Upper lobe of left lung (tissue), 6 donors: ENCODE results near the gene MKNK2. TPM values are rescaled to one million over a fixed set of nuclear protein-coding genes. Genes with fewer than 3 reads are reported as not detected.
A peak's percentile ranks its signal among the peaks of the same experiment; 100 is the strongest.

Experiments used
- ATAC-seq, 2 donors: fragments of 200-7000 bp; cut with Tn5 transposase; one replicate each; pipeline ENCODE4 v1.9.1; 2022; ENCODE audit warnings: mild to moderate bottlenecking in 2 of 2, moderate library complexity in 2 of 2; ENCODE audit not compliant: low FRiP score in 2 of 2
- DNase-seq, 2 donors: peaks; one replicate each; pipeline ENCODE4 v3.0.0-alpha.2; 2019 to 2020
- H3K27ac ChIP-seq, 4 donors: fragments of 200-600 bp; sonication (generic); one replicate each; pipeline ENCODE4 v1.5.1; 2016 to 2019
- H3K27me3 ChIP-seq, 4 donors: fragments of 200-600 bp; sonication (generic); one replicate each; pipeline ENCODE4 v1.5.1; 2017 to 2019
- H3K36me3 ChIP-seq, 4 donors: fragments of 200-600 bp; sonication (generic); one replicate each; pipeline ENCODE4 v1.5.1; 2016 to 2019
- H3K4me1 ChIP-seq, 4 donors: fragments of 200-600 bp; sonication (generic); one replicate each; pipeline ENCODE4 v1.5.1; 2018 to 2019
- H3K4me3 ChIP-seq, 4 donors: fragments of 200-600 bp; sonication (generic); one replicate each; pipeline ENCODE4 v1.5.1; 2017 to 2019; ENCODE audit warnings: mild to moderate bottlenecking in 2 of 4, moderate library complexity in 1 of 4
- H3K9me3 ChIP-seq, 4 donors: fragments of 200-600 bp; sonication (generic); one replicate each; pipeline ENCODE4 v1.5.1; 2018 to 2019
- EP300 ChIP-seq, 4 donors: sonication (generic); formaldehyde crosslinking; IDR thresholded peaks; one replicate each; pipeline ENCODE4 v1.5.1; 2017; ENCODE audit warnings: antibody characterized with exemption in 4 of 4, control low read depth in 2 of 4
- POLR2A ChIP-seq, 4 donors: fragments of 450-650 bp; IDR thresholded peaks; one replicate each; pipeline ENCODE4 v1.5.1; 2016 to 2017; ENCODE audit warnings: antibody characterized with exemption in 4 of 4, mild to moderate bottlenecking in 2 of 4
- POLR2AphosphoS5 ChIP-seq, 2 donors: sonication (generic); formaldehyde crosslinking; IDR thresholded peaks; one replicate each; pipeline ENCODE4 v1.5.1; 2017; ENCODE audit warnings: antibody characterized with exemption in 2 of 2
- WGBS, 2 donors: methylation state at CpG; one replicate each; pipeline ENCODE4 v1.1.5; 2017 to 2018; 5-methylcytosine and 5-hydroxymethylcytosine counted together
- total RNA-seq, 6 donors: library from RNA; depleted of rRNA in 4 of 6; stranded (reverse); fragments of >200 nt in 4 of 6; gene quantifications; one replicate each; pipeline versions ENCODE4 v1.1.0 to v1.2.1, GENCODE V29; 2016 to 2021
- TF ChIP-seq, protein P1 (sequence below), 6 experiments: fragments of 450-650 bp in 4 of 6; fragments of 200-600 bp in 2 of 6; sonication (generic) in 2 of 6; IDR thresholded peaks; one replicate each; pipeline ENCODE4 v1.5.1; 2016 to 2019; ENCODE audit warnings: antibody characterized with exemption in 6 of 6
- donor health status: DM: no; HTN: no; CAD: no; lungs with moderate emphysema.
- donor health status: DM: no; HTN: yes; CAD: no; lungs with severe emphysema.

The MKNK2 gene
- total RNA-seq, 6 donors from 2014 or later, result 200 to 397 (median 264) TPM

DNA sequence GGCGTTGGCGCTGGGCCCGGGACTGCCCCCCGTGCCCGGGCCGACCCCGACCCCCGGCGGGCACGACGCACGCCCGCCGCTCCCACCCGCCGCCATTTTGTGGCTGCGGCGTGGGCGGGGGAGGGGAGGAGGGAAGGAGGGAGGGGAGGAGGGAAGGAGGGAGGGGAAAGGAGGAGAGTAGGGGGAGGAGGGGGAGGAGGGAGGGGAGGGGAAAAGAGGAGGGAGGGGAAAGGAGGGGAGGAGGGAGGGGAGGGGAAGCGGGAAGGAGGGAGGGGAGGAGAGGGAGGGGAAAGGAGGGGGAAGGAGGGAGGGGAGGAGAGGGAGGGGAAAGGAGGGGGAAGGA, 35.5 kb downstream of the MKNK2 start, which contains the start of gene BTBD2:
Gene BTBD2, minus strand, starts transcription at position 107 of the 343 bp plus-strand sequence. Its CDS starts 11 bp downstream, at position 96.
- no peaks in the 10 kb centered on the region for H3K9me3 ChIP-seq
- no peak for DNase-seq
- peak within 1 kb of the TSS in 3 of 4 donors; percentile 53 to 86 (median 65) for H3K27ac ChIP-seq
- TF ChIP-seq, protein P1, sequence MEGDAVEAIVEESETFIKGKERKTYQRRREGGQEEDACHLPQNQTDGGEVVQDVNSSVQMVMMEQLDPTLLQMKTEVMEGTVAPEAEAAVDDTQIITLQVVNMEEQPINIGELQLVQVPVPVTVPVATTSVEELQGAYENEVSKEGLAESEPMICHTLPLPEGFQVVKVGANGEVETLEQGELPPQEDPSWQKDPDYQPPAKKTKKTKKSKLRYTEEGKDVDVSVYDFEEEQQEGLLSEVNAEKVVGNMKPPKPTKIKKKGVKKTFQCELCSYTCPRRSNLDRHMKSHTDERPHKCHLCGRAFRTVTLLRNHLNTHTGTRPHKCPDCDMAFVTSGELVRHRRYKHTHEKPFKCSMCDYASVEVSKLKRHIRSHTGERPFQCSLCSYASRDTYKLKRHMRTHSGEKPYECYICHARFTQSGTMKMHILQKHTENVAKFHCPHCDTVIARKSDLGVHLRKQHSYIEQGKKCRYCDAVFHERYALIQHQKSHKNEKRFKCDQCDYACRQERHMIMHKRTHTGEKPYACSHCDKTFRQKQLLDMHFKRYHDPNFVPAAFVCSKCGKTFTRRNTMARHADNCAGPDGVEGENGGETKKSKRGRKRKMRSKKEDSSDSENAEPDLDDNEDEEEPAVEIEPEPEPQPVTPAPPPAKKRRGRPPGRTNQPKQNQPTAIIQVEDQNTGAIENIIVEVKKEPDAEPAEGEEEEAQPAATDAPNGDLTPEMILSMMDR (IDR thresholded peaks at IDR 0.05), result no peak
- TF ChIP-seq POLR2A (IDR thresholded peaks at IDR 0.05), result no peak
- WGBS, 2 donors, result no CpG with 5 or more reads among the region's 20 CpGs
- H3K36me3 ChIP-seq, result no peaks in the 10 kb centered on the region
- ATAC-seq, result no peak
- peaks cover 19 to 36% (median 24%) of the 10 kb centered on the region in 4 donors for H3K4me1 ChIP-seq
- H3K27me3 ChIP-seq, result no peaks in the 10 kb centered on the region
- peak within 1 kb of the TSS; percentile 50 to 81 (median 67) for H3K4me3 ChIP-seq

DNA sequence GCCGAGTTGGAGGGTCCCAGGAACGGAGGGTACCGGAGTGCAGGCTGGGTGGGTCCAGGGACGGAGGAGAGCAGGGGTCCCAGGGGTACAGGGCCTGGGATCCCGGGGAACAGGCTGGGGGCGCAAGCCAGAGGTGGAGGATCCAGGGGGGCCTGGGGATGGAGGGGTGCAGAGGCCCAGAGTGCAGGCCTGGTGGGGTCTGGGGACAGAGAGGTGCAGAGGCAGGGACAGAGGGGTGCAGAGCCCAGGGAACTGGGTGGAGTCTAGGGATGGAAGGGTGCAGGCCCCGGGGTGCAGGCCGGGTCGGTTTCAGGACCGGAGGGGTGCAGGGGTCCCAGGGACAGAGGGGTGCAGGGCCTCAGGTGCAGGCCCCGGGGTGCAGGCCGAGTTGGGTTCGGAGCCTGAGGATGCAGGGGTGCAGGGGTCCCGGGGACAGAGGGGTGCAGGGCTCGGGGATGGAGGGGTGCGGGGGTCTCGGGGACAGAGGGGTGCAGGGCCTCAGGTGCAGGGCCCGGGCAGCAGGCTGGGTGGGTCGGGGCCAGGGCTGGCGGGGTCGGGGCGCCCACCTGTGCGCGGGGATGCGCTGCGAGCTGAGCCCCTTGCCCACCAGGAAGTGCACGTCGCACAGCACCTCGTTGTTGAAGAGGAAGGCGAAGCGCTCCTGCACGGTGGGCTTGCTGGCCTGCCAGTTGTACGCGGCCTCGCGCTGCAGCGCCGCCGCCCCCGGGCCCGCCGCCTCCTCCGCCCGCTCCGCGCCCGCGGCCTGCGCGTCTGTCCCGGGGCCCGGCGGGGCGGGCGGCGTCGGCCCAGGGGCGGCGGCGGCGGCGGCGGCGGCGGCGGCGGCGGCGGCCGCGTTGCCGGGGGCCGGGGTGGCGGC, 36.1 kb downstream of the MKNK2 start:
- TF ChIP-seq POLR2A (IDR thresholded peaks at IDR 0.05) (no peak), EP300 (IDR thresholded peaks at IDR 0.05) (no peak), POLR2AphosphoS5 (IDR thresholded peaks at IDR 0.05) (no peak)
- TF ChIP-seq, protein P1 (IDR thresholded peaks at IDR 0.05), result no peak
- peak overlapping the region in 3 of 4 donors; percentile 53 to 86 (median 65) for H3K27ac ChIP-seq
- ATAC-seq, result peak; percentile 36 to 39

DNA sequence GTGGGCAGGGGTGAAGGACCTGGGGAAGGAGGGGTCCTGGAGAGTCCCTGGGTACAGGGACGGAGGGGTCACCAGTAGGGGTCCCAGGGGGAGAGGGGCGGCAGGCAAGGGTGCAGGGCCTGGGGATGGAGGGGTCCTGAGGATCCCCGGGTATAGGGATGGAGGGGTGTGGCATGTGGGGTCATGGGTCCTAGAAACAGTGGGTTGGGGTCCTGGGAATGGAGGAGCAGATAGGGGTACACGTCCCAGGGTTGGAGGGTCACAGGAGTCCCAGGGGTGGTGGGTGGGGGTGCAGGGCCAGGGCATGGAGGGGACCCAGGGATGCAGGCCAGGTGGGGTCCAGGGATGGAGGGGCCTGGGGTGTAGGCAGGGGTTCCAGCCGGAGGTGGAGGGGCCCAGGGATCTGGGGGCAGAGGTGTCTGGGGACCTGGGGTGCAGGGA, 36.9 kb downstream of the MKNK2 start:
- Histone ChIP-seq H3K36me3 (no peaks in the 10 kb centered on the region), H3K9me3 (no peaks in the 10 kb centered on the region), H3K4me3 (peak overlapping the region in 3 of 4 donors; percentile 66 to 81 (median 68)), H3K4me1 (peaks cover 19 to 28% (median 20%) of the 10 kb centered on the region in 4 donors), H3K27ac (peak overlapping the region in 2 of 4 donors; percentile 53 to 86), H3K27me3 (no peaks in the 10 kb centered on the region)
- WGBS, 2 donors, result 85 to 87% methylated on average over 5 of the region's 5 CpGs
- TF ChIP-seq POLR2A (IDR thresholded peaks at IDR 0.05), result no peak
- TF ChIP-seq POLR2AphosphoS5 (IDR thresholded peaks at IDR 0.05), result no peak
- no peak for TF ChIP-seq EP300 (IDR thresholded peaks at IDR 0.05)
- TF ChIP-seq, protein P1 (IDR thresholded peaks at IDR 0.05), result no peak
- ATAC-seq (no peak), DNase-seq (no peak)

More for the DNA sequence above, 36.1 kb downstream of the MKNK2 start:
- H3K4me1 ChIP-seq, result peaks cover 19 to 35% (median 24%) of the 10 kb centered on the region in 4 donors
- H3K36me3 ChIP-seq, result no peaks in the 10 kb centered on the region
- no peaks in the 10 kb centered on the region for H3K9me3 ChIP-seq
- WGBS, 2 donors, result 15 to 56% methylated on average over 13 to 30 of the region's 74 CpGs
- H3K27me3 ChIP-seq, result no peaks in the 10 kb centered on the region
- H3K4me3 ChIP-seq, result peak overlapping the region; percentile 50 to 81 (median 67)
- DNase-seq, result peak in 1 of 2 donors; percentile 88

DNA sequence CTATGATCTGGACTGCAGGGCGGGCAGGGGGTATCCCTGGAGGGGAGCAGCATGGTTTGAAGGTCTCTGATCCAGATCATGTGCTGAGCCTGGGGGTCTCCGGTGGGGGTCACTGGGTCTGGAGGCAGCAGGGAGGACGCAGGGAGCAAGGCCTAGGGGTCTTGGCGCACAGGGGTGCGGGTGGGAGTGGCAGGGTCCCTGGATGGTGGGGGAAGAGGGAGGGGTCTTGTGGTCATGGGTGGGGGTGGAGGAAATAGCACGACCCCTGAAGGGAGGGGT, 37.4 kb downstream of the MKNK2 start:
- 92 to 95% methylated on average over 6 of the region's 6 CpGs for WGBS, 2 donors
- DNase-seq (no peak), ATAC-seq (no peak)
- TF ChIP-seq EP300 (IDR thresholded peaks at IDR 0.05) (no peak), POLR2A (IDR thresholded peaks at IDR 0.05) (no peak), POLR2AphosphoS5 (IDR thresholded peaks at IDR 0.05) (no peak)
- TF ChIP-seq, protein P1 (IDR thresholded peaks at IDR 0.05), result no peak
- H3K27me3 ChIP-seq, result no peaks in the 10 kb centered on the region
- H3K27ac ChIP-seq, result peak overlapping the region in 1 of 4 donors; percentile 10
- no peaks in the 10 kb centered on the region for H3K36me3 ChIP-seq
- no peak overlapping the region for H3K4me3 ChIP-seq
- H3K9me3 ChIP-seq, result no peaks in the 10 kb centered on the region
- peaks cover 19 to 28% (median 20%) of the 10 kb centered on the region in 4 donors for H3K4me1 ChIP-seq
